ENCODE measurements around the gene NVL.

Gene NVL

DNA sequence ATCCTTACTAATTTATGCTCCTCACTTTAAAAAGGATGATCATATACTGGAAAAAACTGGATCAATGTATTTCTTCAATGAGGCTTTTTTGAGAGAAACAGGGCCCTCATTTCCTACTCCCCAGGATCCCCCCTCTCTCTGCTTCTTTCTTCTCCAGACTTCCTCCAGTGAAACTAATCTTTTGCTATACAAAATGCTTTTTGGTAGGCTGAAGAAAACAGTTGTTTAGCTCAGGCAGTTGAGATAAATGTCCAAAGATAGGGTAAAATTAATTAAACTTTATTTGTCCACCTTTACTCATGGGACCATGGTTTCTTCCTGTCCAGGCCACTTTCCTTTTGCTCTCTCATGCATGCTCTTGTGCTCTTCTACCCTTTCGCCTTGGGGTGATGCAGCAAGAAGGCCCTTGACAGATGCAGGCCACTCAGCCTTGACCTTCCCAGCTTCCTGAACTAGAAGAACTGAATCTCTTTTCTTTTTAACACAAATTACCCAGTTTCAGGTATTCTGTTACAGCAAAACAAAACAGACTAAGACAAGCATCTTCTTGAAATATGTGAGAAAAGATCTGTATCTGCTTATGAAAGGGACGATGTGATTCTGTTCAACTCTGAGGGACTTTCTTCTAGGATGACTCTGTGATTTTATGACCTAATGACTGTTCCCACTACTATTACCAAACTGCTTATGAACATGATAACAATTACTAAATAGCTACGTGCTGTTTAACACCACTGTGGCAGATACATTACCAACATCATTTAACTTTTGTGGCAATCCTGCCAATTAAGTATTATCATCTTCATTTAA is 63.7 kb downstream of the NVL start:
- TF ChIP-seq FOXP2 (optimal IDR thresholded peaks at IDR 0.05; ENCODE audit: borderline replicate concordance, extremely low read depth, extremely low read length, insufficient read depth) (no peak), SIN3A (IDR thresholded peaks at IDR 0.05; ENCODE audit: borderline replicate concordance, insufficient read depth, low read length) (no peak), TAF1 (IDR thresholded peaks at IDR 0.05; ENCODE audit: borderline replicate concordance, insufficient read depth, low read length) (no peak), POLR2AphosphoS5 (IDR thresholded peaks at IDR 0.05; ENCODE audit: low read depth, low read length) (no peak)
- TF ChIP-seq, protein P1, sequence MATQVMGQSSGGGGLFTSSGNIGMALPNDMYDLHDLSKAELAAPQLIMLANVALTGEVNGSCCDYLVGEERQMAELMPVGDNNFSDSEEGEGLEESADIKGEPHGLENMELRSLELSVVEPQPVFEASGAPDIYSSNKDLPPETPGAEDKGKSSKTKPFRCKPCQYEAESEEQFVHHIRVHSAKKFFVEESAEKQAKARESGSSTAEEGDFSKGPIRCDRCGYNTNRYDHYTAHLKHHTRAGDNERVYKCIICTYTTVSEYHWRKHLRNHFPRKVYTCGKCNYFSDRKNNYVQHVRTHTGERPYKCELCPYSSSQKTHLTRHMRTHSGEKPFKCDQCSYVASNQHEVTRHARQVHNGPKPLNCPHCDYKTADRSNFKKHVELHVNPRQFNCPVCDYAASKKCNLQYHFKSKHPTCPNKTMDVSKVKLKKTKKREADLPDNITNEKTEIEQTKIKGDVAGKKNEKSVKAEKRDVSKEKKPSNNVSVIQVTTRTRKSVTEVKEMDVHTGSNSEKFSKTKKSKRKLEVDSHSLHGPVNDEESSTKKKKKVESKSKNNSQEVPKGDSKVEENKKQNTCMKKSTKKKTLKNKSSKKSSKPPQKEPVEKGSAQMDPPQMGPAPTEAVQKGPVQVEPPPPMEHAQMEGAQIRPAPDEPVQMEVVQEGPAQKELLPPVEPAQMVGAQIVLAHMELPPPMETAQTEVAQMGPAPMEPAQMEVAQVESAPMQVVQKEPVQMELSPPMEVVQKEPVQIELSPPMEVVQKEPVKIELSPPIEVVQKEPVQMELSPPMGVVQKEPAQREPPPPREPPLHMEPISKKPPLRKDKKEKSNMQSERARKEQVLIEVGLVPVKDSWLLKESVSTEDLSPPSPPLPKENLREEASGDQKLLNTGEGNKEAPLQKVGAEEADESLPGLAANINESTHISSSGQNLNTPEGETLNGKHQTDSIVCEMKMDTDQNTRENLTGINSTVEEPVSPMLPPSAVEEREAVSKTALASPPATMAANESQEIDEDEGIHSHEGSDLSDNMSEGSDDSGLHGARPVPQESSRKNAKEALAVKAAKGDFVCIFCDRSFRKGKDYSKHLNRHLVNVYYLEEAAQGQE (IDR thresholded peaks at IDR 0.05; ENCODE audit: insufficient read depth in 1 of 2, low read depth in 2 of 2, low read length in 2 of 2): no peak

DNA sequence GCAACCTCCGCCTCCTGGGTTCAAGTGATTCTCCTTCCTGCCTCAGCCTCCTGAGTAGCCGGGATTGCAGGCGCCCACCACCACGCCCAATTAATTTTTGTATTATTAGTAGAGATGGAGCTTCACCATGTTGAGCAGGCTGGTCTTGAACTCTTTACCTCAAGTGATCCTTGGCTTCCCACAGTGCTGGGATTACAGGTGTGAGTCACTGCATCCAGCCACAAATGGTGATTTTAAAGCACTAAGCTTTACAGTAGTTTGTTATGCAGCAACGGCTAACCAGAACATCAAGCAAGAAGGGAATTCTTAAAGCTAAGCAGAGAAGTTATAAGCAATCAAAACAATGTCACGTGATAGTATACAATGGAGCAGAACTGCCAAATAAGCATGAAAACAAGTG is 65.7 kb downstream of the NVL start:
- TF ChIP-seq FOXP2 (optimal IDR thresholded peaks at IDR 0.05; ENCODE audit: borderline replicate concordance, extremely low read depth, extremely low read length, insufficient read depth): no peak
- no peak for TF ChIP-seq TAF1 (IDR thresholded peaks at IDR 0.05; ENCODE audit: borderline replicate concordance, insufficient read depth, low read length)
- no peak for TF ChIP-seq SIN3A (IDR thresholded peaks at IDR 0.05; ENCODE audit: borderline replicate concordance, insufficient read depth, low read length)
- TF ChIP-seq, protein P1 (IDR thresholded peaks at IDR 0.05; ENCODE audit: insufficient read depth in 1 of 2, low read depth in 2 of 2, low read length in 2 of 2): no peak
- no peak for TF ChIP-seq POLR2AphosphoS5 (IDR thresholded peaks at IDR 0.05; ENCODE audit: low read depth, low read length)

DNA sequence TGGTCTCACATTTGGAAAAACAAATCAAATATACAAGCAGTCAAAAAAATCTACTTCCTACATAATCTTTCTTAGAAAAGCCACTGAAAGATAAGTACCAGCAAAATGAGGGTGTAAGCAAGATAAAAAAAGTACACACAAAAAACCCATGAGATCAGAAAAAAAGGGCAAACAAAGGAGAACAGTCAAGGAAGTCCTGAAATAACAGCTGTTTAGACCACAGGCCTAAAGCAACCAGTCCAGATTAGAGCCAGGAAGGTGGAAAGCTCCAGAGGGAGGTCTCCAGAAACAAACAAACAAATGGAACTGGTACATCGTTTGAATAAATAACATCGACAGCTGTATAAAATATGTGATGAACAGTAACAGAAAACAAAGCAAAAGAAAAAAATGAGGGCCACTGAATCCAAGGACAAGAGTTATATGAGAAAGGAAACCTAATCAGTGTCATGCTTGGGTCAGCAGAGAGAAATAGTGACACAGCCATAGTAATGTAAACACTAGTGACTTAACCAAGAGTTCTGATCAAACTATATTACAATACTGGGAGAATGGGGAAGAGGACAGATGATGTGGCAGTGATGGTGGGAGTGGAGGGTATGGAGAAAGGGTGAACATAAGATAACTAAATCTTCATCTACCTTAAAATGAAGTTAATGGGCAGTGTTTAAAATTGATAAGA is 67.5 kb downstream of the NVL start:
- no peak for TF ChIP-seq TAF1 (IDR thresholded peaks at IDR 0.05; ENCODE audit: borderline replicate concordance, insufficient read depth, low read length)
- no peak for TF ChIP-seq SIN3A (IDR thresholded peaks at IDR 0.05; ENCODE audit: borderline replicate concordance, insufficient read depth, low read length)
- TF ChIP-seq, protein P1 (IDR thresholded peaks at IDR 0.05; ENCODE audit: insufficient read depth in 1 of 2, low read depth in 2 of 2, low read length in 2 of 2): no peak
- TF ChIP-seq POLR2AphosphoS5 (IDR thresholded peaks at IDR 0.05; ENCODE audit: low read depth, low read length): no peak
- no peak for TF ChIP-seq FOXP2 (optimal IDR thresholded peaks at IDR 0.05; ENCODE audit: borderline replicate concordance, extremely low read depth, extremely low read length, insufficient read depth)

DNA sequence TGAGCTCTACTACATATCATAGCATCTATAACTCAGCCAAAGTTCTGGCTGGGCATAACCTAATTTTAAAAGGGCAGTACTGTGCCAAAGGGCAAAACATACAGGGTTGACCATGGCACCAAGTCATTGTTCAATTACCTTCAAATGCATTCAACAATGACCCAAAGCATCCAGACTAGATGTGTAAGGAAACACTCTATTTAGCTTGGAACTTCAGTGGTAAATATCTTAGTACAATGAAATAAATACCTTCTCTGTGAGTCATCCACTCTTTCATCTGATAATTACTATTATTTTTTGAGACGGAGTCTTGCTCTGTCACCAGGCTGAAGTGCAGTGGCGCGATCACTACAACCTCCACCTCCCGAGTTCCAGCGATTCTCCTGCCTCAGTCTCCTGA is 70.0 kb downstream of the NVL start:
- TF ChIP-seq FOXP2 (optimal IDR thresholded peaks at IDR 0.05; ENCODE audit: borderline replicate concordance, extremely low read depth, extremely low read length, insufficient read depth) (no peak), POLR2AphosphoS5 (IDR thresholded peaks at IDR 0.05; ENCODE audit: low read depth, low read length) (no peak), TAF1 (IDR thresholded peaks at IDR 0.05; ENCODE audit: borderline replicate concordance, insufficient read depth, low read length) (no peak), SIN3A (IDR thresholded peaks at IDR 0.05; ENCODE audit: borderline replicate concordance, insufficient read depth, low read length) (no peak)
- TF ChIP-seq, protein P1 (IDR thresholded peaks at IDR 0.05; ENCODE audit: insufficient read depth in 1 of 2, low read depth in 2 of 2, low read length in 2 of 2): no peak
